Skeletal muscle tissue (tissue), 4 donors: ENCODE data around the gene TMEM196. TPM values are rescaled to one million over a fixed set of nuclear protein-coding genes. Genes with fewer than 3 reads are reported as not detected.
A peak's percentile ranks its signal among the peaks of the same experiment; 100 is the strongest.

Experiments
- H3K27ac ChIP-seq: one replicate; pipeline ENCODE4 v1.7.0; 2013; ENCODE audit warnings: mild to moderate bottlenecking, low read depth, low read length, inconsistent platforms
- H3K27me3 ChIP-seq, 3 donors: one replicate each; pipeline ENCODE4 v1.7.0; 2013; ENCODE audit warnings: low read length in 3 of 3; ENCODE audit not compliant: control insufficient read depth in 3 of 3, insufficient read depth in 3 of 3
- H3K36me3 ChIP-seq, 3 donors: one replicate each; pipeline ENCODE4 v1.7.0; 2013; ENCODE audit warnings: low read length in 3 of 3; ENCODE audit not compliant: control insufficient read depth in 3 of 3, insufficient read depth in 3 of 3
- H3K4me1 ChIP-seq, 3 donors: one replicate each; pipeline ENCODE4 v1.7.0; 2013; ENCODE audit warnings: low read length in 3 of 3, mild to moderate bottlenecking in 3 of 3; ENCODE audit not compliant: control insufficient read depth in 3 of 3, insufficient read depth in 3 of 3
- H3K4me3 ChIP-seq, 3 donors: one replicate each; pipeline ENCODE4 v1.7.0; 2013; ENCODE audit warnings: low read length in 3 of 3
- H3K9ac ChIP-seq, 3 donors: one replicate each; pipeline ENCODE4 v1.7.0; 2013; ENCODE audit warnings: low read length in 3 of 3, mild to moderate bottlenecking in 3 of 3, moderate library complexity in 2 of 3, low read depth in 1 of 3
- H3K9me3 ChIP-seq, 3 donors: one replicate each; pipeline ENCODE4 v1.7.0; 2013; ENCODE audit warnings: low read length in 3 of 3; ENCODE audit not compliant: control insufficient read depth in 3 of 3
- total RNA-seq: library from RNA; depleted of rRNA; stranded (reverse); fragments of >200 nt; gene quantifications from one replicate; pipeline ENCODE4 v1.2.3, GENCODE V29; 2014
- donor health status: Osteomylitis.

The TMEM196 gene
- total RNA-seq: 0.52 TPM

DNA sequence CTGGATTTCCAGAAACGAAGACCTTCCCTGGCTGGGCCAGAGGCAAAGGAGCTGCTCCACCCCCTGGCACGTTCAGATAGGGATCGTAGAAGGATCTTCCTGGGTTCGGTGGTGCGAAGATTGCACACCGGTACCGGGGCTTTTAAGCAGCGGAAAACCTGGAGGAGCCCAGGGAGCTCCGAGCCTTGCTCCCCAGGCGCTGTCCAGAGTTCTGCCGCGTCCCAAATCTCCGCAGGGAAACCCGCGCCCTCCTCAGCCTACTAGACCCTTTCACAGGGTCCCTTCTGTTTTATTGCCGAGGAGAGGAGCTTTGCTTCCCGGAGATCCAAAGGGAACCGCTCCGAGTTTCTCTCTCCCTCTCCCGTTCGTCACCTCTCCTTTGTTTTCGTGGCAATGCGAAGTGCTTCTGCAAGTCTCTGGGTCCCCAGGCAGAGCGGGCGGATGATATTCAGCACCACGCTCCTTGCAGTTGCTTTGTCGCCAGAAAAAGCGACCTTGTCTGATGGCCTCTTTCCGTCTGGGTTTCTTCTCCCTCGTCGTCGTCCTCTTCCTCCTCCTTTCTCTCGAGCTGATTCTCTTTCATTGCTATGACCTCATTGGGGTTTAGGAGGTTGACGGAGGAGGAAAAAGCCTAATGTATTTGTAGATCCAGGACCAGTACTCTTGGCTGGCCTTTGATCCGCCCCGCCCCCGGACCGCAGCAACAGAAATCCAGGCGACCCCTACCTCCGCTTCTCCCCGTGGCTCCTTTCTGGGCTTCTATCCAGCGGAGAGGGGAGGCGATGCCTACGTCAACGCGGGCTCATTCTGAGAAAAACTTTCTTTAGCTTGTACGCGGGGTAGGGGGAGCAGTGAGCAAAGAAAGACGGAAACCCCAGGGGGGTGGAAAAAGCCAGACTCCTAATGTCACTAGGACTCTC, at the start of gene TMEM196:
TSS of gene TMEM196 (minus strand) at position 777 of the 920 bp plus-strand sequence. CDS start 921 bp downstream, outside the sequence.
- Histone ChIP-seq H3K9ac (no peak within 1 kb of the TSS), H3K9me3 (no peaks in the 10 kb centered on the region), H3K36me3 (no peaks in the 10 kb centered on the region), H3K4me3 (peak within 1 kb of the TSS in 1 of 3 donors; percentile 35), H3K27me3 (peaks cover 18 to 24% (median 20%) of the 10 kb centered on the region in 3 donors), H3K27ac (no peak within 1 kb of the TSS), H3K4me1 (peaks cover 0 to 12% (median 5%) of the 10 kb centered on the region in 3 donors)

GRCh38 chr7:19816128-19816527, 42.7 kb upstream of the TMEM196 start:
- Histone ChIP-seq H3K27ac (no peak overlapping the region), H3K9me3 (no peaks in the 10 kb centered on the region), H3K27me3 (no peaks in the 10 kb centered on the region), H3K4me3 (no peak overlapping the region), H3K9ac (no peak overlapping the region), H3K36me3 (no peaks in the 10 kb centered on the region), H3K4me1 (no peaks in the 10 kb centered on the region)

GRCh38 chr7:19815546-19815945, 42.1 kb upstream of the TMEM196 start:
- H3K4me3 ChIP-seq: no peak overlapping the region
- H3K9me3 ChIP-seq: no peaks in the 10 kb centered on the region
- H3K36me3 ChIP-seq: no peaks in the 10 kb centered on the region
- H3K27me3 ChIP-seq: no peaks in the 10 kb centered on the region
- H3K27ac ChIP-seq: no peak overlapping the region
- no peaks in the 10 kb centered on the region for H3K4me1 ChIP-seq
- H3K9ac ChIP-seq: no peak overlapping the region

- Histone ChIP-seq H3K36me3 (no peaks in the 10 kb centered on the region), H3K27me3 (no peaks in the 10 kb centered on the region), H3K9me3 (no peaks in the 10 kb centered on the region), H3K4me3 (no peak overlapping the region), H3K9ac (no peak overlapping the region), H3K27ac (no peak overlapping the region), H3K4me1 (no peaks in the 10 kb centered on the region)
Observed at GRCh38 chr7:19814776-19815175, 41.4 kb upstream of the TMEM196 start.

DNA sequence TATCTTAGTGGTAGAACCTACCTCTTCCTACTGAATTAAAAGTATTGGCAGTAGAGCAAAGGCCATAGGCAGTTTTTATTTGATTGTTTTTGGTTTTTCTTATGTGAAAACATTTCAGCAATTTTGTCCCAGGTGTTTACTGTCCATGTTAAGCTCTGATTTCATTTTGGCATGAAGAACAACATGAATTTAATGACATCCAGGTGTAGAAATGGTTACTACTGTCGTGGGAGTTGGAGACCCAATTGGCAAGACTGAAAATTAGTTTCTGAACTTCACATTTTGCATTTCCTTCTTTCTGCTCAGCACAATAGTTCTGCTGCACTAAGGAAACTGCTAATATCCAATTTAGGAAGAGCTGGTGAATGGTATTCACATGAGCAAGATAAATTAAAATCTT, 38.0 kb upstream of the TMEM196 start:
- no peaks in the 10 kb centered on the region for H3K36me3 ChIP-seq
- H3K4me3 ChIP-seq: no peak overlapping the region
- H3K27ac ChIP-seq: no peak overlapping the region
- H3K9me3 ChIP-seq: no peaks in the 10 kb centered on the region
- no peaks in the 10 kb centered on the region for H3K27me3 ChIP-seq
- H3K4me1 ChIP-seq: no peaks in the 10 kb centered on the region
- H3K9ac ChIP-seq: no peak overlapping the region

GRCh38 chr7:19798986-19799385, 25.6 kb upstream of the TMEM196 start:
- no peaks in the 10 kb centered on the region for H3K9me3 ChIP-seq
- no peak overlapping the region for H3K9ac ChIP-seq
- H3K36me3 ChIP-seq: no peaks in the 10 kb centered on the region

DNA sequence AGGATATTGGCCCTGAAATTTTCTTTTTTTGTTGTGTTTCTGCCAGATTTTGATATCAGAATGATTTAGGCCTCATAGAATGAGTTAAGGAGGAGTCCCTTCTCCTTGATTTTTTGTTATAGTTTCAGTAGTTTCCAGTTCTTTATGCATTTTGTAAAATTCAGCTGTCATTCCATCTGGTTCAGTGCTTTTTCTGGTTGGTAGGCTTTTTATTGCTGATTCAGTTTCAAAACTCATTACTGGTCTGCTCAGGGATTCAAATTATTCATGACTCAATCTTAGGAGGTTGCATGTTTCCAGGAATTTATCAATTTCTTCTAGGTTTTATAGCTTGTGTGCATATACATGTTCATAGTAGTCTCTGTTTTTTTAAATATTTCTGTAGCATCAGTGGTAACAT, 10.1 kb upstream of the TMEM196 start:
- no peak overlapping the region for H3K4me3 ChIP-seq
- H3K4me1 ChIP-seq: no peaks in the 10 kb centered on the region
- no peak overlapping the region for H3K27ac ChIP-seq
- no peaks in the 10 kb centered on the region for H3K9me3 ChIP-seq
- H3K36me3 ChIP-seq: no peaks in the 10 kb centered on the region
- H3K27me3 ChIP-seq: no peaks in the 10 kb centered on the region
- no peak overlapping the region for H3K9ac ChIP-seq

More at GRCh38 chr7:19798986-19799385, 25.6 kb upstream of the TMEM196 start:
- no peaks in the 10 kb centered on the region for H3K27me3 ChIP-seq
- H3K27ac ChIP-seq: no peak overlapping the region
- H3K4me3 ChIP-seq: no peak overlapping the region
- H3K4me1 ChIP-seq: no peaks in the 10 kb centered on the region

- Histone ChIP-seq H3K27ac (no peak overlapping the region), H3K4me1 (peaks cover 0 to 12% (median 5%) of the 10 kb centered on the region in 3 donors), H3K4me3 (no peak overlapping the region), H3K9me3 (no peaks in the 10 kb centered on the region), H3K27me3 (peaks cover 18 to 21% (median 20%) of the 10 kb centered on the region in 3 donors), H3K9ac (no peak overlapping the region), H3K36me3 (no peaks in the 10 kb centered on the region)
Observed at GRCh38 chr7:19776981-19777380, 3.6 kb upstream of the TMEM196 start.

GRCh38 chr7:19775578-19775977, 2.2 kb upstream of the TMEM196 start:
- no peaks in the 10 kb centered on the region for H3K36me3 ChIP-seq
- no peaks in the 10 kb centered on the region for H3K9me3 ChIP-seq
- H3K27me3 ChIP-seq: peaks cover 18 to 24% (median 20%) of the 10 kb centered on the region in 3 donors
- H3K27ac ChIP-seq: no peak overlapping the region
- H3K4me1 ChIP-seq: peaks cover 0 to 12% (median 5%) of the 10 kb centered on the region in 3 donors
- no peak overlapping the region for H3K4me3 ChIP-seq
- H3K9ac ChIP-seq: no peak overlapping the region

- H3K27me3 ChIP-seq: peaks cover 18 to 24% (median 20%) of the 10 kb centered on the region in 3 donors
- no peak overlapping the region for H3K9ac ChIP-seq
- H3K9me3 ChIP-seq: no peaks in the 10 kb centered on the region
- peaks cover 0 to 12% (median 5%) of the 10 kb centered on the region in 3 donors for H3K4me1 ChIP-seq
- H3K36me3 ChIP-seq: no peaks in the 10 kb centered on the region
- H3K27ac ChIP-seq: no peak overlapping the region
- no peak overlapping the region for H3K4me3 ChIP-seq
Observed at GRCh38 chr7:19772306-19772705, 1.1 kb downstream of the TMEM196 start.
